RWPE2 (cell line): ENCODE measurements around the gene ACSBG1.

ENCODE experiments used
- ATAC-seq: fragments of 200-7000 bp; cut with Tn5 transposase; 3 replicates; pipeline ENCODE4 v1.9.1; 2021; ENCODE audit warnings: low read depth
- DNase-seq: peaks from one replicate; pipeline ENCODE4 v3.0.0-alpha.2; 2020; ENCODE audit warnings: low spot score
- H3K27ac ChIP-seq: fragments of 450-650 bp; 2 replicates; pipeline ENCODE4 v1.5.1; 2017; ENCODE audit warnings: mild to moderate bottlenecking; ENCODE audit not compliant: poor library complexity, severe bottlenecking
- H3K27me3 ChIP-seq: fragments of 250-450 bp; sonication (Bioruptor Pico); 2 replicates; pipeline ENCODE4 v1.5.1; 2021; ENCODE audit warnings: mild to moderate bottlenecking, moderate library complexity; ENCODE audit not compliant: insufficient read depth, poor library complexity, severe bottlenecking
- H3K36me3 ChIP-seq: fragments of 250-450 bp; sonication (Bioruptor Pico); 2 replicates; pipeline ENCODE4 v1.5.1; 2020; ENCODE audit warnings: low read depth, mild to moderate bottlenecking, moderate library complexity
- H3K4me1 ChIP-seq: fragments of 250-450 bp; sonication (Bioruptor Pico); 2 replicates; pipeline ENCODE4 v1.5.1; 2021; ENCODE audit warnings: mild to moderate bottlenecking, moderate library complexity; ENCODE audit not compliant: insufficient read depth, poor library complexity, severe bottlenecking
- H3K4me3 ChIP-seq: fragments of 250-450 bp; sonication (Bioruptor Pico); 2 replicates; pipeline ENCODE4 v1.5.1; 2021; ENCODE audit warnings: mild to moderate bottlenecking, moderate library complexity; ENCODE audit not compliant: severe bottlenecking
- H3K9me3 ChIP-seq: fragments of 250-450 bp; sonication (Bioruptor Pico); 2 replicates; pipeline ENCODE4 v1.5.1; 2021; ENCODE audit warnings: mild to moderate bottlenecking, moderate library complexity; ENCODE audit not compliant: severe bottlenecking
- TF ChIP-seq, protein P1 (sequence below): fragments of 450-650 bp; IDR thresholded peaks from one replicate; pipeline ENCODE4 v1.5.1; 2017; ENCODE audit warnings: mild to moderate bottlenecking, moderate library complexity; ENCODE audit not compliant: poor library complexity, severe bottlenecking

The ACSBG1 gene

DNA sequence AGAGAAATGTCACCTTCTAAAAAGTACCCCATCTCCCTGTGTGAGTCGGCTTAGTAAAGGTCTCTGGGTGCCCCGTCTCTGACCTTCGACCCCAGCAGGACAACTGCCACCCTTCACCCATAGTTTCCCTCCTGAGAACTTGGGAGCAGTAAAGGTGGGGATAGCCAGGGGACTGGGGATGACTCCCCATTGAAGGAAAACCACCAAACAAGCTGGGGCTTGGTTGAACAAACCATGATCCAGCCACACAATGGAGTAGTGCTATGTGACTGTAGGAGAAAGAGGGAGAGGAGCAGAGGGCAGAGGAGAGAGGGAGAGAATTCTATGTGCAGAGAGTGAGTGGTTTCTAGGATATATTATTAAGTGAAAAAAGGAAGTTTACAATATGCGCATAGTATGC lies 51.5 kb downstream of the ACSBG1 start:
- no peaks in the 10 kb centered on the region for H3K9me3 ChIP-seq
- no peaks in the 10 kb centered on the region for H3K27me3 ChIP-seq
- TF ChIP-seq, protein P1, sequence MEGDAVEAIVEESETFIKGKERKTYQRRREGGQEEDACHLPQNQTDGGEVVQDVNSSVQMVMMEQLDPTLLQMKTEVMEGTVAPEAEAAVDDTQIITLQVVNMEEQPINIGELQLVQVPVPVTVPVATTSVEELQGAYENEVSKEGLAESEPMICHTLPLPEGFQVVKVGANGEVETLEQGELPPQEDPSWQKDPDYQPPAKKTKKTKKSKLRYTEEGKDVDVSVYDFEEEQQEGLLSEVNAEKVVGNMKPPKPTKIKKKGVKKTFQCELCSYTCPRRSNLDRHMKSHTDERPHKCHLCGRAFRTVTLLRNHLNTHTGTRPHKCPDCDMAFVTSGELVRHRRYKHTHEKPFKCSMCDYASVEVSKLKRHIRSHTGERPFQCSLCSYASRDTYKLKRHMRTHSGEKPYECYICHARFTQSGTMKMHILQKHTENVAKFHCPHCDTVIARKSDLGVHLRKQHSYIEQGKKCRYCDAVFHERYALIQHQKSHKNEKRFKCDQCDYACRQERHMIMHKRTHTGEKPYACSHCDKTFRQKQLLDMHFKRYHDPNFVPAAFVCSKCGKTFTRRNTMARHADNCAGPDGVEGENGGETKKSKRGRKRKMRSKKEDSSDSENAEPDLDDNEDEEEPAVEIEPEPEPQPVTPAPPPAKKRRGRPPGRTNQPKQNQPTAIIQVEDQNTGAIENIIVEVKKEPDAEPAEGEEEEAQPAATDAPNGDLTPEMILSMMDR = no peak
- DNase-seq = peak; percentile 23
- no peak overlapping the region for H3K27ac ChIP-seq
- H3K36me3 ChIP-seq = no peaks in the 10 kb centered on the region
- ATAC-seq = peak; percentile 38; the same call in 1 of the 3 replicates
- H3K4me3 ChIP-seq = no peak overlapping the region
- H3K4me1 ChIP-seq = no peaks in the 10 kb centered on the region

DNA sequence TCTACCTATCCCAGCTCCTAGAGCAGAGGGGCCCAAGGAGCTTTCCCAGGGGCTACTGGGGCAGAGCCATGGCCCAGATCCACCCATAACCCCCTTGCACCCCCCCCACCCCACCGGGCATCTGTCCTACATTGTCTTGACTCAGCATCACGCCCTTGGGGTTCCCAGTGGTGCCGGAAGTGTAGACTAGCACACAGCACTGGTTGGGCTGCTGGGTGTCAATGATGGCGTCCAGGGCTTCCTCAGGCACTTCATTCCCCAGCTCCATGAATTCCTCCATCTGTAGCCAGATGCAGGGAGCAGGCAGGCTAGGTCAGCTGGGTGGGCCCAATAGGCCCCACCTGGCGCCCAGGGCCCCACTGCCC lies 52.0 kb downstream of the ACSBG1 start:
- TF ChIP-seq, protein P1 = no peak
- Histone ChIP-seq H3K4me1 (no peaks in the 10 kb centered on the region), H3K4me3 (no peak overlapping the region), H3K27me3 (no peaks in the 10 kb centered on the region), H3K9me3 (no peaks in the 10 kb centered on the region), H3K36me3 (no peaks in the 10 kb centered on the region), H3K27ac (no peak overlapping the region)
- DNase-seq (peak; percentile 54), ATAC-seq (no peak)

DNA sequence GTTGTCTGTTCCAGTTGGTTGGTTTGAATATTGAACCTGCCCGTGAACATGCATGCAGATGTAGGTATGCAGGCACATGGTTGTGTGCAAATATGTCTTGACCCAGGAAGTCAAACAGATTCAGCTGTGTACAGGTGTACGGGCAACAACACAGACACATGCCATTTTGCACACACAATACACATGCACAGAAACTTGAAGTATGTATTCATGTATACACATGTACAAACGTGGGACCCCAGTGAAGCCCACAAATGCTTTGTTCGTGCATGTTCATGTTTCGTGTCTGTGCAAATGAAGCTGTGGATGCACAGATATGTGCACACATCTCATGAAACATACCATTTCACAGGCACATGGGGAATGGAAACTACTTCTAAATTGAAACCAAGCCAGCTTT lies 54.5 kb downstream of the ACSBG1 start:
- Histone ChIP-seq H3K4me3 (no peak overlapping the region), H3K27ac (no peak overlapping the region), H3K27me3 (no peaks in the 10 kb centered on the region), H3K4me1 (no peaks in the 10 kb centered on the region), H3K9me3 (no peaks in the 10 kb centered on the region), H3K36me3 (no peaks in the 10 kb centered on the region)
- TF ChIP-seq, protein P1 = no peak
- DNase-seq (no peak), ATAC-seq (no peak)

DNA sequence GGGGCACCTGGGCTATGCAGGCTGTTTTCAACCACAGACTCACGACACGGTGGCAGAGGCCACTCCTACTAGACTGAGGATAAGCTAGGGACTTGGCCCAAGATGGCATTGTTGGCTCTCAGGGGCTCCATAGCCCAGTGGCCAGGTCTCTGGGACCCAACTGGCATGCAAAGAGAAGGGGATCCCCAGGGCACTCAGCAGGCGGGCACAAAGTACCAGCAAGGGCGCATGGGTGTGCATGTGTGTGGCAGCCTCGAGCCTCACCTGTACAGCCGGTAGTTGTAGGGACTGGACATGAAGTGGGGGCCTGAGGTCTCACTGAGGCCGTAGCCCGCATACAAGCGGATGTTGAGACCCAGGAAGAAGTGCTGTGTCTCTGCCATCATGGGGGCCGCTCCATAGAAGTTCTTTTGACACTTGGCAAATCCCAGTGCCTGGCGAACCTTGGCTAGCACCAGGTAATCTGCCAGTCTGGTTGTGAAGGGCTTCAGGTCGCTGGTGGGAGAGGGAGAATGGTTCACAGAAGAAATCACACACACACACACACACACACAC lies 55.0 kb downstream of the ACSBG1 start:
- H3K27ac ChIP-seq = no peak overlapping the region
- H3K36me3 ChIP-seq = no peaks in the 10 kb centered on the region
- H3K4me1 ChIP-seq = no peaks in the 10 kb centered on the region
- H3K4me3 ChIP-seq = no peak overlapping the region
- no peaks in the 10 kb centered on the region for H3K27me3 ChIP-seq
- ATAC-seq = no peak
- H3K9me3 ChIP-seq = no peaks in the 10 kb centered on the region
- TF ChIP-seq, protein P1 = no peak
- DNase-seq = no peak

DNA sequence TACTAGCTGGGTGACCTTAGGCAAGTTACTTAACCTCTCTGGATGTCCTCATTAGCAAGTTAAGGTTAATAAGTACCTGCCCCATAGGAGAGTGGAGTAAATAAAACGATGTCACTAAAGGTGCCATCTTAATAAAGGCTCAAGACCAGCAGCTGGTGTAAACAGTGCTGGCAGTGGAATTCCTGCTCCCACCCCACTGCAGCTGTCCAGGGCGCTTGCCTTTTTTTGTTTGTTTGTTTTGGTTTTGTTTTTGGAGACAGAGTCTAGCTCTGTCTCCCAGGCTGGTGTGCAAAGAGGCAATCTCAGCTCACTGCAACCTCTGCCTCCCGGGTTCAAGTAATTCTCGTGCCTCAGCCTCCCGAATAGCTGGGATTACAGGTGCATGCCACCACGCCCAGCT lies 56.3 kb downstream of the ACSBG1 start:
- Histone ChIP-seq H3K4me1 (no peaks in the 10 kb centered on the region), H3K4me3 (no peak overlapping the region), H3K9me3 (no peaks in the 10 kb centered on the region), H3K27me3 (no peaks in the 10 kb centered on the region), H3K36me3 (no peaks in the 10 kb centered on the region), H3K27ac (no peak overlapping the region)
- ATAC-seq (no peak), DNase-seq (no peak)
- TF ChIP-seq, protein P1 = no peak
